GM12874 (cell line): ENCODE data around the gene SKIL.

Experiments used
- TF ChIP-seq, protein P1 (sequence below): IDR thresholded peaks from 2 replicates; pipeline ENCODE4 v1.5.1; 2011; ENCODE audit warnings: low read depth, mild to moderate bottlenecking, control low read depth, low read length, moderate library complexity; ENCODE audit not compliant: insufficient read depth

SKIL gene

DNA sequence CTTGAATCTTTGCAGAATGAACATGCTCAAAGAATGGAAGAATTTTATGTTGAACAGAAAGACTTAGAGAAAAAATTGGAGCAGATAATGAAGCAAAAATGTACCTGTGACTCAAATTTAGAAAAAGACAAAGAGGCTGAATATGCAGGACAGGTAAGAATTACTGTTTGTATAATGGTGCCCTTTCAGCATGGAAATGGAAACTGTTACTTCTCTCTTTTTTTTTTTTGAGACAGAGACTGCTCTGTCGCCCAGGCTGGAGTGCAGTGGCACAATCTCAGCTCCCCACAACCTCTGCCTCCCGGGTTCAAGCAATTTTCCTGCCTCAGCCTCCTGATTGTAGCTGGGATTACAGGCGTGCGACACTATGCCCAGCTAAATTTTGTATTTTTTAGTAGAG lies 33.6 kb downstream of the SKIL start:
- TF ChIP-seq, protein P1, sequence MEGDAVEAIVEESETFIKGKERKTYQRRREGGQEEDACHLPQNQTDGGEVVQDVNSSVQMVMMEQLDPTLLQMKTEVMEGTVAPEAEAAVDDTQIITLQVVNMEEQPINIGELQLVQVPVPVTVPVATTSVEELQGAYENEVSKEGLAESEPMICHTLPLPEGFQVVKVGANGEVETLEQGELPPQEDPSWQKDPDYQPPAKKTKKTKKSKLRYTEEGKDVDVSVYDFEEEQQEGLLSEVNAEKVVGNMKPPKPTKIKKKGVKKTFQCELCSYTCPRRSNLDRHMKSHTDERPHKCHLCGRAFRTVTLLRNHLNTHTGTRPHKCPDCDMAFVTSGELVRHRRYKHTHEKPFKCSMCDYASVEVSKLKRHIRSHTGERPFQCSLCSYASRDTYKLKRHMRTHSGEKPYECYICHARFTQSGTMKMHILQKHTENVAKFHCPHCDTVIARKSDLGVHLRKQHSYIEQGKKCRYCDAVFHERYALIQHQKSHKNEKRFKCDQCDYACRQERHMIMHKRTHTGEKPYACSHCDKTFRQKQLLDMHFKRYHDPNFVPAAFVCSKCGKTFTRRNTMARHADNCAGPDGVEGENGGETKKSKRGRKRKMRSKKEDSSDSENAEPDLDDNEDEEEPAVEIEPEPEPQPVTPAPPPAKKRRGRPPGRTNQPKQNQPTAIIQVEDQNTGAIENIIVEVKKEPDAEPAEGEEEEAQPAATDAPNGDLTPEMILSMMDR = no peak

GRCh38 chr3:170397685-170398084 lies 40.2 kb downstream of the SKIL start:
- TF ChIP-seq, protein P1 = no peak

DNA sequence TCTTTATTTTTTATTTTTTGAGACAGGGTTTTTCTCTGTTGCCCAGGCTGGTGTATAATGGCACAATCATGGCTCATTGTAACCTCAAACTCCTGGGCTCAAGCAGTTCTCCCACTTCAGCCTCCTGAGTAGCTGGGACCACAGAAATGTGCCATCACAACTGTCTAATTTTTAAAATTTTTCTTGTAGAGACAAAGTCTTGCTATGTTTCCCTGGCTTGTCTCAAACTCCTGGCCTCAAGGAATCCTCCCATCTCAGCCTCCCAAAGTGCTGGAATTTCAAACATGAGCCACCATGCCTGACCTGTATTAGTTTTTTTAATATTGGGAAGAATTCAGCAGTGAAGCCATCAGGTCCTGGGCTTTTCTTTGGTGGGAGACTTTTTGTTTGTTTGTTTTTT lies 47.6 kb downstream of the SKIL start:
- TF ChIP-seq, protein P1 = no peak

DNA sequence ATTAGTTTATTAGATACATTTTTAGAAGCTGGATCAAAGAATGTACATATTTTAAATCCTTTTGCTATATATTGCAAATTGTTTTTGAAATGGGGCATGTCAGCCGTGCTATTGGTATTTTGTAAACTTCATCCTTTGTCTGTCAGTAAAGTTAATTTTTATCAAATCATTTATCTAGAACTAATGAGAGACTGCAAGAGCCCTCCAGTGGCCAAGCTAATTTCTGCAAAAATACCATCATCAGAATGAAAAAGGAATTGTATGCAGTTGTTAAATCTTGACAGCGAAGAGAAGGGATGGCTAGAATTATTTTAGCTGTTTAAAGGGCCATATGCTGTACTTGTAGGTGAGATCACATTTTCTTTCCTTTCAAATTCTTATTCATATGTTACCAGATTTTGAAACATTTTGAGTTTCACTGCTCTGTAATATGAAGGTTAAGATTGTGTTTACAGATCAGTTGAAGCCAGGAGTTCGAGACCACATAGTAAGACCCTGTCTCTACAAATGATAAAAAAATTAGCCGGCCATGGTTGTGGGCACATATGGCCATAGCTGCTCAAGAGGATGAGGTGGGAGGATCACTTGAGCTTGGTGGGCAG lies 53.0 kb downstream of the SKIL start:
- TF ChIP-seq, protein P1 = peak; percentile 40; the same call in 1 of the 2 replicates

- TF ChIP-seq, protein P1 = no peak
Observed at GRCh38 chr3:170413291-170413690, 55.8 kb downstream of the SKIL start.

- TF ChIP-seq, protein P1 = peak; percentile 94
Observed at GRCh38 chr3:170414202-170414663, 56.7 kb downstream of the SKIL start.

DNA sequence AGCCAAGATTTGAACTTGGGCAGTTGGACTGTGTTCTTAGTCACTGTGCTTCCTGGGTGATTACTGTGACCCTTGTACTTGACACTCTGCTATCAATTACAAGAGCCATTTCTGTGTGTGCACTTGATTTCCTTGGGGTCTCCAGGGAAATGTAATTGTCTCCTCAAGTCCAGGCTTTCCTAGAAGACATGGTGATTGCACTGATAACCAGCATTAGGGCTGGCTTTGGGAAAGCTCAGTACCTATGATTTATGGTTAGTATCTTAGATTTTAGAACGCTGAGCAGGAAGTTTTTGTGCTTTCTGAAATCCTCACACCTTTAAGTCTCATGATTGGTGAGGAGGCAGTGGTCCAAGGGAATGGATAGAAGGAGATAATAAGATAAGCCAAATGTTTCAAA lies 59.6 kb downstream of the SKIL start:
- TF ChIP-seq, protein P1 = no peak
